ENCODE results near the gene LRRC19.

The LRRC19 gene

DNA sequence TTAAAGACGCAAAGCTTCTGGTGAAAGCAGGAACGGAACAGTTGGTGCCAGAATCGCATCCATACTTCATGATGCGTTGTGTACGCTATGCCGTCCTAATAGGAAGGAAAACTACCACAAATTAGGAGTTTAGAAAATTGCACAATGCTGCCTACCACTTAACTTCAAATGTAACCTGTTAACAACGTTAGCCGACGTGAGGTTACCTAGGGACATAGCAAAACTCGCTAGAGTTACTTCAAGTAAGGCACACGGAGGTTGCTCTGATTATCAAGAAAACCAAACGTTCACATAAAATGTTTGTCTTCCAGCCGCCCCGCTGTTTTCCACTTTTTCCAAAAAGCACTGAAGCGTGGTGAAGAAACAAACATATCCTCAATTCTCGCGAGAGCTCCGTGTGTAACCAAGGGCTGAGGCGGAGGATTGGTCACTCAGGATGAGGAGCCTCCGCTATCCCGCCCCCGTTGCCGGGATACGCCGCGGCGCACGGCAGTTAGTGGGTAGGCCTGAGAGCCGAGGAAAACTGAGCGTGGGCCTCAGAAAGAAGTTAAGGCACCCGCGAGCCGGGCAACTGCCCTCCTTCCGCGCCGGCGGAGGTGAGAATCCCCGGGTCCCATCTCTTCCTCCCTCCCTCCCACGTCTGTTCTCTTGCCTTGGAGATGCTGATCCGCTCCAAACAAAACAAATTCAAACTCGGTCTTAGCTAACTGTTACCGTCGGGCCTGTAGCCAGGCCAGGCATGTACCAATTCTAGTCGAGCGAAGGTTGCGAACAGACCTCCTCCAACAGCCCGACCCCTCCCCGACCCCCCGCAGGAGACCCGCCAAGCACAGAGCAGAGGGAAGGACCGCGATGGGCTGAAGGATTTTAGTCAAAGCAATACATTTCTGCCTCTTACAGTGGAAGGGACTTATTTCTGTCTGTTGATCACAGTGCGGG lies 49.3 kb downstream of the LRRC19 start, which contains the start of gene IFT74:
Gene IFT74 (plus strand): TSS at position 492 of the 939 bp plus-strand sequence. CDS start 5,556 bp downstream, outside the sequence.
- Histone ChIP-seq H3K9ac (ENCODE audit: low read depth, low read length) (peak within 1 kb of the TSS; percentile 81), H3K27ac (ENCODE audit: low read depth, low read length) (peak within 1 kb of the TSS; percentile 96)

DNA sequence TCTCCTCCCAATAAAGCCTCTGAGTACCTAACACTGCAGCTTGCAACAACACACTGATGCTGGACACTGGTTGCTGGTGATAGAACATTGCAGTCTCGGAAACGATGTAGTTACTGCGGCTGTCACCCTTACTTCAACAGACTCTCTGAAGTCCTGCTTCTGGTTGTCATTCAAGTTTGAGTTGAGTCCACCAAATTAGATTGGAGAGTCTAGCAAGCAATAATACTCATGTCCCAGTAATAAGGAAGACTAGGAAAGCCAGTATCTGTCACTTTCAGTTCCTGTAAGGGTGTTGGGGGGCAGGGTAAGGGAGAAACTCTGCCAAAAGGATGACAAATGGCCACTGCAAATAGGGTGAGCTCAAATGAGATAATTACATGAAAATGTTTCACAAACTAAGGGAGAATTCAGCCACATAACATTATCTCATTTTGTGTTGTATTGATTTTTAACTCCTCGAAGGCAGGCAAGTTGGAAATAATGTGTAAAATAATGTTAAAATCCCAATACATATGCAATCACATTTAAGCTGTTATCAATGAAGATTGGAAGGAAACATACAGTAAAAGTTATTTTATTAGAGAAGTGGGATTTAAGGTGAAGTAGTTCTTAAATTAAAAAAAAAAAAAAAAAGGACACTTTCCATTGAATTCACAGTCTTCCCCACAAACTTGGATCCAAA lies 50.1 kb downstream of the LRRC19 start:
- Histone ChIP-seq H3K9ac (ENCODE audit: low read depth, low read length) (peak overlapping the region; percentile 81), H3K27ac (ENCODE audit: low read depth, low read length) (peak overlapping the region; percentile 96), H3K27me3 (ENCODE audit: control insufficient read depth, insufficient read depth, low read length) (no peaks in the 10 kb centered on the region), H3K4me1 (ENCODE audit: control insufficient read depth, insufficient read depth, low read length) (peaks cover 9% of the 10 kb centered on the region), H3K9me3 (ENCODE audit: control insufficient read depth, insufficient read depth, low read length) (no peaks in the 10 kb centered on the region), H3K36me3 (ENCODE audit: control insufficient read depth, insufficient read depth, low read length) (no peaks in the 10 kb centered on the region), H3K4me3 (ENCODE audit: low read depth, low read length) (peak overlapping the region; percentile 84)

More for the DNA sequence above, 49.3 kb downstream of the LRRC19 start, which contains the start of gene IFT74:
- H3K27me3 ChIP-seq (ENCODE audit: control insufficient read depth, insufficient read depth, low read length): no peaks in the 10 kb centered on the region
- peaks cover 9% of the 10 kb centered on the region for H3K4me1 ChIP-seq (ENCODE audit: control insufficient read depth, insufficient read depth, low read length)
- H3K4me3 ChIP-seq (ENCODE audit: low read depth, low read length): peak within 1 kb of the TSS; percentile 84
- H3K36me3 ChIP-seq (ENCODE audit: control insufficient read depth, insufficient read depth, low read length): no peaks in the 10 kb centered on the region
- H3K9me3 ChIP-seq (ENCODE audit: control insufficient read depth, insufficient read depth, low read length): no peaks in the 10 kb centered on the region

DNA sequence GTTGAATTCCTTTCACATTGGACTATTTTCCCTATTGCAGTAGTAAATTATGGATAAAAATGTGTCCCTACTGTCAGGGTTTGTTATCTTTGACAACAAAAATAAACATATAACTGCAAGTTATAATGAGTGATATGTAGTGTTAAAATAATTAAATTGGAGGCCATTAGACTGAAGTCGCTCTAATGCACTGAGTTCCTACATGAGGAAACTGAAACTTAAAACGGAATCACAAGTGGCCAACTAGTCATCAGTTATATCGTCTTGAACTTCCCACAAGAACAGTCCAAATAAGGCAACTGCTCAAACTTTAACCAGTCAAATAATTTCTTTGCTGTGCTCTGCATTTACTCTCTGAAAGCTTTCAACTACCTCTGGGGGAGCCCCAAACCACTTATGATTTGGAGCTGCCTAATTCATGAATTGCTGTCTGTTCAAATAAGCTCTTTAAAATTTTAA lies 51.4 kb downstream of the LRRC19 start:
- Histone ChIP-seq H3K9me3 (ENCODE audit: control insufficient read depth, insufficient read depth, low read length) (no peaks in the 10 kb centered on the region), H3K4me1 (ENCODE audit: control insufficient read depth, insufficient read depth, low read length) (peaks cover 9% of the 10 kb centered on the region), H3K27me3 (ENCODE audit: control insufficient read depth, insufficient read depth, low read length) (no peaks in the 10 kb centered on the region), H3K4me3 (ENCODE audit: low read depth, low read length) (no peak overlapping the region), H3K9ac (ENCODE audit: low read depth, low read length) (no peak overlapping the region), H3K27ac (ENCODE audit: low read depth, low read length) (no peak overlapping the region), H3K36me3 (ENCODE audit: control insufficient read depth, insufficient read depth, low read length) (no peaks in the 10 kb centered on the region)

DNA sequence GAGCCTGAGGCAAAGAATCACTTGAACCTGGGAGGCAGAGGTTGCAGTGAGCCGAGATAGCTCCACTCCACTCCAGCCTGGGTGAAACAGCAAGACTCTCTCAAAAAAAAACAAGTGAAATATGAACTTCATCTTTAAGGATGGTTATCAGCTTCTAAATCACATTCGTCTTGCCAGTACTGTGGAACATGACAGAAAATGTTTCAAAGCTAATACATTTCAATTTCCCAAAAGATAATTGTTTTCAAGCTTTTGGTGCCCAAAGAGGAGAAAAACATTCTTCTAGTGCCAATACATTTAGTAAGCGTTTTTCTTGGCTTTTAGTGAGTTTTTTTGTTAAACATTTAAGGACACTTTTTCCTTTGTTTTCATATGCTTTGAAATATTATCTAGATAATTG lies 53.7 kb downstream of the LRRC19 start:
- H3K27ac ChIP-seq (ENCODE audit: low read depth, low read length): no peak overlapping the region
- no peak overlapping the region for H3K9ac ChIP-seq (ENCODE audit: low read depth, low read length)
- H3K4me1 ChIP-seq (ENCODE audit: control insufficient read depth, insufficient read depth, low read length): peaks cover 9% of the 10 kb centered on the region
- no peaks in the 10 kb centered on the region for H3K27me3 ChIP-seq (ENCODE audit: control insufficient read depth, insufficient read depth, low read length)
- no peak overlapping the region for H3K4me3 ChIP-seq (ENCODE audit: low read depth, low read length)
- H3K9me3 ChIP-seq (ENCODE audit: control insufficient read depth, insufficient read depth, low read length): no peaks in the 10 kb centered on the region
- H3K36me3 ChIP-seq (ENCODE audit: control insufficient read depth, insufficient read depth, low read length): no peaks in the 10 kb centered on the region

DNA sequence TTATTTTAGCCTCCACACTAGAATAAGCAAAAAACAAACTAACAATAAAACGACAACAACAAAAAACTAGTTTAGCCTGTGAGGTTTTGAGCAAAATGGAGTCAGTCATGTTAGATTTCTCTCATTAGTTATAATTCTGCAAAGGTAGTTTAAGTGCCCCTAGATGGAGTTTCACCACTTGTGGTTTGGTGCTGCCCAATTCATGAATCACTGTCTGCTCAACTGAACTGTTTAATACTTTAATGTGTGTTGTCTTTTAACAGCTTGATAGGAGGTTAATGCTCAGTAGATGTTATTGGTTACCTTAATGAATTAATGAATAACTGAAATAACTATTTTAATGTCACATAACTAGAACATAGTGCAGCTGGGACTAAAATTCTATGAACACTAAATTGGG lies 55.0 kb downstream of the LRRC19 start:
- H3K27ac ChIP-seq (ENCODE audit: low read depth, low read length): no peak overlapping the region
- no peak overlapping the region for H3K4me3 ChIP-seq (ENCODE audit: low read depth, low read length)
- H3K9ac ChIP-seq (ENCODE audit: low read depth, low read length): no peak overlapping the region

DNA sequence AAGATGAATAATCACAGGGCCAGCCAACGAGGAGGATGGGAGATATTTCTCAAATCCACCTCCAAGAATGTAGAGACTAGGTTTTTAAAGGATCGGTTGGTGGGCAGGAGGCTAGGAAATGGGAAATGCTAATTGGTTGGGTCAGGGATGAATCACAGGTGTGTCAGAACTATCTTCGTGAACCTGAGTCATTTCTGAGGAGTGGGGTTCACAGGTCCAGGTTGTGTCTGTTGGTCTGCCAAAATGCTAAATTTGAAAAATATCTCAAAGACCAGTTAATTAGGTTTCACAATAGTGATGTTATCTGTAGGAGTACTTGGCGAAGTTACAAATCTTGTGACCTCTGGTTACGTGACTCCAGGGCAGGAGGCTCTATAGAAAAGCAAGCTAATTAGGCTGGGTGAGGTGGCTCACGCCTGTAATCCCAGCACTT lies 55.8 kb downstream of the LRRC19 start:
- Histone ChIP-seq H3K36me3 (ENCODE audit: control insufficient read depth, insufficient read depth, low read length) (no peaks in the 10 kb centered on the region), H3K4me1 (ENCODE audit: control insufficient read depth, insufficient read depth, low read length) (0 out of 2 replicates have a peak, but pooled peaks cover 11% of the 10 kb centered on the region), H3K27me3 (ENCODE audit: control insufficient read depth, insufficient read depth, low read length) (no peaks in the 10 kb centered on the region), H3K27ac (ENCODE audit: low read depth, low read length) (no peak overlapping the region), H3K4me3 (ENCODE audit: low read depth, low read length) (no peak overlapping the region), H3K9me3 (ENCODE audit: control insufficient read depth, insufficient read depth, low read length) (no peaks in the 10 kb centered on the region), H3K9ac (ENCODE audit: low read depth, low read length) (no peak overlapping the region)

More for the DNA sequence above, 55.0 kb downstream of the LRRC19 start:
- no peaks in the 10 kb centered on the region for H3K27me3 ChIP-seq (ENCODE audit: control insufficient read depth, insufficient read depth, low read length)
- no peaks in the 10 kb centered on the region for H3K9me3 ChIP-seq (ENCODE audit: control insufficient read depth, insufficient read depth, low read length)
- peaks cover 12% of the 10 kb centered on the region for H3K4me1 ChIP-seq (ENCODE audit: control insufficient read depth, insufficient read depth, low read length)
- no peaks in the 10 kb centered on the region for H3K36me3 ChIP-seq (ENCODE audit: control insufficient read depth, insufficient read depth, low read length)

GRCh38 chr9:26947736-26948135 lies 57.7 kb downstream of the LRRC19 start:
- H3K4me3 ChIP-seq (ENCODE audit: low read depth, low read length): peak overlapping the region; percentile 98
- H3K4me1 ChIP-seq (ENCODE audit: control insufficient read depth, insufficient read depth, low read length): 0 out of 2 replicates have a peak, but pooled peaks cover 11% of the 10 kb centered on the region
- no peaks in the 10 kb centered on the region for H3K9me3 ChIP-seq (ENCODE audit: control insufficient read depth, insufficient read depth, low read length)
- H3K27me3 ChIP-seq (ENCODE audit: control insufficient read depth, insufficient read depth, low read length): no peaks in the 10 kb centered on the region
- H3K9ac ChIP-seq (ENCODE audit: low read depth, low read length): peak overlapping the region; percentile 99
- H3K36me3 ChIP-seq (ENCODE audit: control insufficient read depth, insufficient read depth, low read length): peaks cover 8% of the 10 kb centered on the region; the same call in 1 of the 2 replicates
- peak overlapping the region; percentile 99 for H3K27ac ChIP-seq (ENCODE audit: low read depth, low read length)

- no peaks in the 10 kb centered on the region for H3K27me3 ChIP-seq (ENCODE audit: control insufficient read depth, insufficient read depth, low read length)
- H3K36me3 ChIP-seq (ENCODE audit: control insufficient read depth, insufficient read depth, low read length): peaks cover 8% of the 10 kb centered on the region; the same call in 1 of the 2 replicates
- no peaks in the 10 kb centered on the region for H3K9me3 ChIP-seq (ENCODE audit: control insufficient read depth, insufficient read depth, low read length)
- H3K4me3 ChIP-seq (ENCODE audit: low read depth, low read length): peak within 1 kb of the TSS; percentile 98
- peak within 1 kb of the TSS; percentile 99 for H3K27ac ChIP-seq (ENCODE audit: low read depth, low read length)
- peak within 1 kb of the TSS; percentile 99 for H3K9ac ChIP-seq (ENCODE audit: low read depth, low read length)
- 0 out of 2 replicates have a peak, but pooled peaks cover 11% of the 10 kb centered on the region for H3K4me1 ChIP-seq (ENCODE audit: control insufficient read depth, insufficient read depth, low read length)
Observed at GRCh38 chr9:26946753-26947727, 58.4 kb downstream of the LRRC19 start, which contains the start of gene PLAA. PLAA (minus strand) TSS chr9:26947242; CDS start chr9:26947045, 197 bp downstream.

GRCh38 chr9:26945591-26945990 lies 59.9 kb downstream of the LRRC19 start:
- Histone ChIP-seq H3K4me3 (ENCODE audit: low read depth, low read length) (peak overlapping the region; percentile 98), H3K27ac (ENCODE audit: low read depth, low read length) (no peak overlapping the region), H3K27me3 (ENCODE audit: control insufficient read depth, insufficient read depth, low read length) (no peaks in the 10 kb centered on the region), H3K4me1 (ENCODE audit: control insufficient read depth, insufficient read depth, low read length) (0 out of 2 replicates have a peak, but pooled peaks cover 11% of the 10 kb centered on the region), H3K9me3 (ENCODE audit: control insufficient read depth, insufficient read depth, low read length) (no peaks in the 10 kb centered on the region), H3K36me3 (ENCODE audit: control insufficient read depth, insufficient read depth, low read length) (peaks cover 8% of the 10 kb centered on the region; the same call in 1 of the 2 replicates), H3K9ac (ENCODE audit: low read depth, low read length) (peak overlapping the region; percentile 99)
